ENCODE measurements around the gene WDR48. TPM values are rescaled to one million over a fixed set of nuclear protein-coding genes. Genes with fewer than 3 reads are reported as not detected.
"Not testable (repeated sequence)": the region's sequence is repeated elsewhere in the genome, so short reads cannot be mapped to it uniquely, and the experiment has no call there.

WDR48 gene
- total RNA-seq, 1 donor from 2014 or later: 38.5 TPM

DNA sequence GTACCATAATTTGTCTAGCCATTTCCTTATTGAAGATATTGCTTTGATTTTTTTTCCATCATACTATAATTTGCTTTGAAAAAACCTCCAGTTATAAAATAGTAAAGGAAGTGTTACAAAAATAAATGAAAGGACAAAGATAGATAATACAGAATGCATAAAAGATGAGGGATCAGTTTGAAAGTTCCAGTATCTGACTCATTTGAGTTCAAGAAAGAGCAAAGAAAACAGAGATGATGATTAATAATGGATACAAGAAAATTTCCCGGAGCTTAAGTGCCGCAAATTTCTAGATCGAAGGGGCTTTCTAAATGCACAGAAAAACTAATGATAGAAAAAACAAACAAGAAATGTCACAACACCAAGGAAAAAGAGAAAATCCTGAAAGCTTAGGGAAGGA is 4.3 kb downstream of the WDR48 start:
- peak; percentile 30 for DNase-seq (ENCODE audit: low read depth)
- FAIRE-seq: no peak
- Histone ChIP-seq H3K79me2 (ENCODE audit: insufficient read depth, low read length) (peaks cover 81% of the 10 kb centered on the region), H3K27me3 (ENCODE audit: insufficient read depth, low read length) (no peaks in the 10 kb centered on the region), H3K9me3 (ENCODE audit: insufficient read depth, low read depth, low read length) (no peaks in the 10 kb centered on the region), H4K20me1 (ENCODE audit: insufficient read depth, low read length) (peaks cover 15% of the 10 kb centered on the region), H2AFZ (ENCODE audit: low read depth, low read length) (no peak overlapping the region), H3K4me3 (ENCODE audit: insufficient read depth, low read depth, low read length) (peak overlapping the region; percentile 54), H3K4me1 (ENCODE audit: insufficient read depth, low read length) (peaks cover 19% of the 10 kb centered on the region), H3K27ac (ENCODE audit: low read depth, low read length) (peak overlapping the region; percentile 28), H3K4me2 (ENCODE audit: low read length) (peak overlapping the region; percentile 88), H3K9ac (ENCODE audit: low read length) (peak overlapping the region; percentile 72), H3K36me3 (ENCODE audit: insufficient read depth, low read length) (no peaks in the 10 kb centered on the region)
- TF ChIP-seq EZH2 (IDR thresholded peaks at IDR 0.05; ENCODE audit: insufficient read depth, low read length): no peak
- TF ChIP-seq, protein P1, sequence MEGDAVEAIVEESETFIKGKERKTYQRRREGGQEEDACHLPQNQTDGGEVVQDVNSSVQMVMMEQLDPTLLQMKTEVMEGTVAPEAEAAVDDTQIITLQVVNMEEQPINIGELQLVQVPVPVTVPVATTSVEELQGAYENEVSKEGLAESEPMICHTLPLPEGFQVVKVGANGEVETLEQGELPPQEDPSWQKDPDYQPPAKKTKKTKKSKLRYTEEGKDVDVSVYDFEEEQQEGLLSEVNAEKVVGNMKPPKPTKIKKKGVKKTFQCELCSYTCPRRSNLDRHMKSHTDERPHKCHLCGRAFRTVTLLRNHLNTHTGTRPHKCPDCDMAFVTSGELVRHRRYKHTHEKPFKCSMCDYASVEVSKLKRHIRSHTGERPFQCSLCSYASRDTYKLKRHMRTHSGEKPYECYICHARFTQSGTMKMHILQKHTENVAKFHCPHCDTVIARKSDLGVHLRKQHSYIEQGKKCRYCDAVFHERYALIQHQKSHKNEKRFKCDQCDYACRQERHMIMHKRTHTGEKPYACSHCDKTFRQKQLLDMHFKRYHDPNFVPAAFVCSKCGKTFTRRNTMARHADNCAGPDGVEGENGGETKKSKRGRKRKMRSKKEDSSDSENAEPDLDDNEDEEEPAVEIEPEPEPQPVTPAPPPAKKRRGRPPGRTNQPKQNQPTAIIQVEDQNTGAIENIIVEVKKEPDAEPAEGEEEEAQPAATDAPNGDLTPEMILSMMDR (IDR thresholded peaks at IDR 0.05; ENCODE audit: insufficient read depth, low read depth, low read length): no peak
- no peak overlapping the region for H3K27ac Mint-ChIP-seq (ENCODE audit: unreplicated experiment)
- peaks cover 14% of the 10 kb centered on the region for H3K4me1 Mint-ChIP-seq (ENCODE audit: low read depth, unreplicated experiment)
- H3K4me3 Mint-ChIP-seq (ENCODE audit: unreplicated experiment): no peak overlapping the region
- no peaks in the 10 kb centered on the region for H3K27me3 Mint-ChIP-seq (ENCODE audit: low read depth, unreplicated experiment)
- H3K9me3 Mint-ChIP-seq (ENCODE audit: unreplicated experiment): no peaks in the 10 kb centered on the region
- peaks cover 2% of the 10 kb centered on the region for H3K36me3 Mint-ChIP-seq (ENCODE audit: low read depth, unreplicated experiment)

DNA sequence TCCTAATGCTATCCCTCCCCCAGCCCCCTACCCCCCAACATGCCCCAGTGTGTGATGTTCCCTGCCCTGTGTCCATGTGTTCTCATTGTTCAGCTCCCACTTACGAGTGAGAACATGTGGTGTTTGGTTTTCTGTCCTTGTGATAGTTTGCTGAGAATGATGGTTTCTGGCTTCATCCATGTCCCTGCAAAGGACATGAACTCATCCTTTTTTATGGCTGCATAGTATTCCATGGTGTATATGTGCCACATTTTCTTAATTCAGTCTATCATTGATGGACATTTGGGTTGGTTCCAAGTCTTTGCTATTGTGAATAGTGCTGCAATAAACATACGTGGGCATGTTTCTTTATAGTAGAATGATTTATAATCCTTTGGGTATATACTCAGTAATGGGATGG is 9.4 kb downstream of the WDR48 start:
- not testable (repeated sequence) for H3K4me3 ChIP-seq (ENCODE audit: insufficient read depth, low read depth, low read length); H3K36me3 Mint-ChIP-seq (ENCODE audit: low read depth, unreplicated experiment); H3K27me3 ChIP-seq (ENCODE audit: insufficient read depth, low read length); H3K27ac ChIP-seq (ENCODE audit: low read depth, low read length); H3K9ac ChIP-seq (ENCODE audit: low read length); H3K36me3 ChIP-seq (ENCODE audit: insufficient read depth, low read length); H3K4me2 ChIP-seq (ENCODE audit: low read length); H2AFZ ChIP-seq (ENCODE audit: low read depth, low read length); H3K27ac Mint-ChIP-seq (ENCODE audit: unreplicated experiment); H3K9me3 ChIP-seq (ENCODE audit: insufficient read depth, low read depth, low read length); H3K27me3 Mint-ChIP-seq (ENCODE audit: low read depth, unreplicated experiment); DNase-seq (ENCODE audit: low read depth); H3K4me3 Mint-ChIP-seq (ENCODE audit: unreplicated experiment); FAIRE-seq; H3K9me3 Mint-ChIP-seq (ENCODE audit: unreplicated experiment)
- Histone ChIP-seq H3K79me2 (ENCODE audit: insufficient read depth, low read length) (peaks cover 61% of the 10 kb centered on the region), H4K20me1 (ENCODE audit: insufficient read depth, low read length) (peaks cover 21% of the 10 kb centered on the region), H3K4me1 (ENCODE audit: insufficient read depth, low read length) (peaks cover 10% of the 10 kb centered on the region)
- peaks cover 20% of the 10 kb centered on the region for H3K4me1 Mint-ChIP-seq (ENCODE audit: low read depth, unreplicated experiment)

DNA sequence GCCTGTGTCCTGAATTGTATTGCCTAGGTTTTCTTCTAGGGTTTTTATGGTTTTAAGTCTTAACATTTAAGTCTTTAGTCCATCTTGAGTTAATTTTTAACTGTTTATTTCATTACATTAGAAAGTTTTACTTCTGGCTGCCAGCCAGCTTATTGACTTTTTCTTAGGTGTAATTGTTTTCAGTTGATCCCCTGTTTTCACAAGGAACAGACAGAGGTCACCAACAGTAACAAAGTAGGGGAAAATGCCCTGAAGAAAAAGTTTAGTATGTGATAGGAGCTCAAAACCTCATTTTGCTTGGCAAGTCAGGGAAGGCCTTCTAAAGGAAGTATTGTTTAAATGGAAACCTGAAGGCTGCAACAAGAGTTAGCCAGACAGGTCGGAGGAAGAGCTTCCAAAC is 10.4 kb downstream of the WDR48 start:
- no peaks in the 10 kb centered on the region for H3K9me3 ChIP-seq (ENCODE audit: insufficient read depth, low read depth, low read length)
- H3K36me3 Mint-ChIP-seq (ENCODE audit: low read depth, unreplicated experiment): peaks cover 4% of the 10 kb centered on the region
- H4K20me1 ChIP-seq (ENCODE audit: insufficient read depth, low read length): peaks cover 19% of the 10 kb centered on the region
- H3K27me3 ChIP-seq (ENCODE audit: insufficient read depth, low read length): no peaks in the 10 kb centered on the region
- no peaks in the 10 kb centered on the region for H3K9me3 Mint-ChIP-seq (ENCODE audit: unreplicated experiment)
- H3K79me2 ChIP-seq (ENCODE audit: insufficient read depth, low read length): peaks cover 59% of the 10 kb centered on the region
- no peak for TF ChIP-seq EZH2 (IDR thresholded peaks at IDR 0.05; ENCODE audit: insufficient read depth, low read length)
- TF ChIP-seq, protein P1 (IDR thresholded peaks at IDR 0.05; ENCODE audit: insufficient read depth, low read depth, low read length): no peak
- H3K4me3 Mint-ChIP-seq (ENCODE audit: unreplicated experiment): no peak overlapping the region
- H3K4me1 Mint-ChIP-seq (ENCODE audit: low read depth, unreplicated experiment): peaks cover 15% of the 10 kb centered on the region
- FAIRE-seq (no peak), DNase-seq (ENCODE audit: low read depth) (no peak)
- H3K4me1 ChIP-seq (ENCODE audit: insufficient read depth, low read length): peaks cover 3% of the 10 kb centered on the region
- no peaks in the 10 kb centered on the region for H3K27me3 Mint-ChIP-seq (ENCODE audit: low read depth, unreplicated experiment)
- no peak overlapping the region for H2AFZ ChIP-seq (ENCODE audit: low read depth, low read length)
- peaks cover 4% of the 10 kb centered on the region for H3K36me3 ChIP-seq (ENCODE audit: insufficient read depth, low read length)
- H3K27ac Mint-ChIP-seq (ENCODE audit: unreplicated experiment): peak overlapping the region; percentile 31
- H3K4me3 ChIP-seq (ENCODE audit: insufficient read depth, low read depth, low read length): no peak overlapping the region
- no peak overlapping the region for H3K4me2 ChIP-seq (ENCODE audit: low read length)
- H3K9ac ChIP-seq (ENCODE audit: low read length): no peak overlapping the region
- no peak overlapping the region for H3K27ac ChIP-seq (ENCODE audit: low read depth, low read length)

All from astrocyte (in vitro differentiated cells and primary cell).